PC-3 (cell line): Measurements from ENCODE around the gene EXOSC3. TPM values are rescaled to one million over a fixed set of nuclear protein-coding genes. Genes with fewer than 3 reads are reported as not detected.

Source experiments
- ATAC-seq: fragments of 200-7000 bp; cut with Tn5 transposase; 2 replicates; pipeline ENCODE4 v1.9.1; 2020; ENCODE audit warnings: mild to moderate bottlenecking, moderate library complexity
- BruUV-seq: library from RNA; stranded (reverse); fragments of 400-500 nt; replicated peaks from 2 replicates; lab custom pipeline; 2021; lab: Mats Ljungman, UMichigan
- CTCF ChIA-PET: fragments of 300-600 bp; sonication (Branson Sonifier 250); formaldehyde crosslinking; loops from one replicate; lab custom pipeline; 2022; ENCODE audit warnings: antibody characterized with exemption; lab: Charles Lee
- POLR2A ChIA-PET: fragments of 300-600 bp; sonication (Branson Sonifier 250); formaldehyde crosslinking; loops from one replicate; lab custom pipeline; 2022; ENCODE audit warnings: antibody characterized with exemption; ENCODE audit not compliant: unreplicated experiment; lab: Charles Lee
- DNase-seq: peaks from one replicate; pipeline ENCODE4 v3.0.0-alpha.2; 2015
- H2AFZ ChIP-seq: fragments of 300-600 bp; sonication (generic); 2 replicates; pipeline ENCODE4 v1.6.0; 2016; ENCODE audit warnings: antibody characterized with exemption, low read length
- H3F3A ChIP-seq: fragments of 300-600 bp; sonication (generic); one replicate; pipeline ENCODE4 v1.6.0; 2017; ENCODE audit warnings: antibody characterized with exemption, low read length, control low read depth, mild to moderate bottlenecking; ENCODE audit not compliant: unreplicated experiment
- H3K27ac ChIP-seq: fragments of 300-600 bp; sonication (generic); 2 replicates; pipeline ENCODE4 v1.5.1; 2016; ENCODE audit warnings: mild to moderate bottlenecking, low read length
- H3K27me3 ChIP-seq: fragments of 300-600 bp; sonication (generic); 2 replicates; pipeline ENCODE4 v1.6.1; 2016; ENCODE audit warnings: low read length, mixed read lengths
- H3K36me3 ChIP-seq: fragments of 300-600 bp; sonication (generic); 2 replicates; pipeline ENCODE4 v1.6.1; 2016; ENCODE audit warnings: low read depth, mixed run types, low read length, mixed read lengths
- H3K4me1 ChIP-seq: fragments of 300-600 bp; sonication (generic); 2 replicates; pipeline ENCODE4 v1.5.1; 2016; ENCODE audit warnings: low read length; ENCODE audit not compliant: insufficient read depth
- H3K4me2 ChIP-seq: fragments of 300-600 bp; sonication (generic); 2 replicates; pipeline ENCODE4 v1.6.0; 2016; ENCODE audit warnings: low read length
- H3K4me3 ChIP-seq: fragments of 300-600 bp; sonication (generic); 2 replicates; pipeline ENCODE4 v1.5.1; 2016; ENCODE audit warnings: mild to moderate bottlenecking, low read length, mixed read lengths
- H3K79me2 ChIP-seq: fragments of 300-600 bp; sonication (generic); 2 replicates; pipeline ENCODE4 v1.6.1; 2017; ENCODE audit warnings: low read length, mixed read lengths
- H3K9ac ChIP-seq: fragments of 300-600 bp; sonication (generic); 2 replicates; pipeline ENCODE4 v1.6.0; 2016; ENCODE audit warnings: mild to moderate bottlenecking, low read length
- H3K9me2 ChIP-seq: fragments of 300-600 bp; sonication (generic); replicated peaks from 2 replicates; pipeline ENCODE4 v1.6.1; 2016; ENCODE audit warnings: mixed run types, low read length, mixed read lengths
- H3K9me3 ChIP-seq: fragments of 300-600 bp; sonication (generic); 2 replicates; pipeline ENCODE4 v1.6.1; 2016; ENCODE audit warnings: low read length, mixed read lengths
- H4K20me1 ChIP-seq: fragments of 300-600 bp; sonication (generic); 2 replicates; pipeline ENCODE4 v1.6.1; 2016; ENCODE audit warnings: low read length, mixed read lengths
- EZH2 ChIP-seq: fragments of 300-600 bp; sonication (generic); IDR thresholded peaks from one replicate; pipeline ENCODE4 v1.6.1; 2017; ENCODE audit warnings: antibody characterized with exemption, mild to moderate bottlenecking, low read length; ENCODE audit not compliant: unreplicated experiment
- EZH2phosphoT487 ChIP-seq: fragments of 300-600 bp; sonication (generic); IDR thresholded peaks from 2 replicates; pipeline ENCODE4 v1.6.1; 2018; ENCODE audit warnings: mild to moderate bottlenecking, antibody characterized with exemption, low read length, borderline replicate concordance
- intact Hi-C: fragments of 100-400 bp; cut with micrococcal nuclease; formaldehyde crosslinking; loops from 2 replicates; pipeline ENCODE4 v1.9.0; 2023
- total RNA-seq: library from RNA; depleted of rRNA; stranded (reverse); fragments of >200 nt; gene quantifications from 2 replicates; pipeline ENCODE4 v1.2.3, GENCODE V29; 2014
- TF ChIP-seq, protein P1 (sequence below): fragments of 300-600 bp; sonication (generic); conservative IDR thresholded peaks from 2 replicates; pipeline ENCODE4 v1.5.1; 2017; ENCODE audit warnings: antibody characterized with exemption, low read depth, mild to moderate bottlenecking, low read length

The EXOSC3 gene
- total RNA-seq, 1 experiment from 2014 or later = 98.3 TPM

DNA sequence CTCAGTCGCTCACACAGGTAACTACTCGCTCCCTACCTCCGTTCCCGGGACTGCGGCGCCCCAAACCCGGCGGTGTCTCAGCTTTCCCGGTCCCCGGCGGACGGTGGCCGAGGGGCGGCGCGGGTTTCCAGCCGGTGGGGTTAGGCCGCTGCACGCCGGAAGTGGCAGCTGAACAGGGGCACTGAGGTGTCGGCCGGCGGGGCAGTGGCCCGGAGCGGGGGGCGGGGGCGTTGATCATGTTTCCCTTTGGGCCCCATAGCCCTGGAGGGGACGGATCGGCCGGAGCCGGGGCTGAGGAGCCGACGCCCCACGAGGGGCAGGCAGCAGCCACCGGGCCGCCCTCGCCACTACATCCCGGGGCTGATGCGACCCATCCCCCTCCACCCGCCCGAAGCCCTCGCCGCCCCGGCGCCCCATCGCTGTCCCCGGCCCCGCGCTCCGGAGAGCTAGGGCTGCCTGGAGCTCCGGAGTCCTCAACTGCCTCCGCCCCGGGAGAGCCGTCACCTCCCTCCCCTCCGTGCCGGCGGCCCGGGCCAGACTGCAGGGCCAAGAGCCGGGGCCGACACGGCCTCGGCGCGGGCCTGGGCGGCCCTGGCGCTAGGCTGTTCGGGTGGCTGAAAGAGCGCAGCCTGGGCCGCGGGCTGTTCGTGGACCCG, 15.9 kb upstream of the EXOSC3 start, which contains the start of gene DCAF10:
TSS of gene DCAF10 (plus strand) at position 167 of the 656 bp plus-strand sequence. CDS start at position 237, 70 bp downstream.
- Histone ChIP-seq H2AFZ (peak within 1 kb of the TSS; percentile 78), H3K9ac (peak within 1 kb of the TSS; percentile 87), H4K20me1 (peaks cover 15% of the 10 kb centered on the region), H3K9me2 (no peaks in the 10 kb centered on the region), H3K4me2 (peak within 1 kb of the TSS; percentile 83), H3F3A (no peaks in the 10 kb centered on the region), H3K9me3 (no peaks in the 10 kb centered on the region), H3K79me2 (peaks cover 48% of the 10 kb centered on the region), H3K36me3 (no peaks in the 10 kb centered on the region), H3K27ac (peak within 1 kb of the TSS; percentile 25), H3K4me1 (peaks cover 3% of the 10 kb centered on the region; the same call in 1 of the 2 replicates), H3K4me3 (peak within 1 kb of the TSS; percentile 93), H3K27me3 (no peaks in the 10 kb centered on the region)
- DNase-seq = peak; percentile 73
- TF ChIP-seq, protein P1, sequence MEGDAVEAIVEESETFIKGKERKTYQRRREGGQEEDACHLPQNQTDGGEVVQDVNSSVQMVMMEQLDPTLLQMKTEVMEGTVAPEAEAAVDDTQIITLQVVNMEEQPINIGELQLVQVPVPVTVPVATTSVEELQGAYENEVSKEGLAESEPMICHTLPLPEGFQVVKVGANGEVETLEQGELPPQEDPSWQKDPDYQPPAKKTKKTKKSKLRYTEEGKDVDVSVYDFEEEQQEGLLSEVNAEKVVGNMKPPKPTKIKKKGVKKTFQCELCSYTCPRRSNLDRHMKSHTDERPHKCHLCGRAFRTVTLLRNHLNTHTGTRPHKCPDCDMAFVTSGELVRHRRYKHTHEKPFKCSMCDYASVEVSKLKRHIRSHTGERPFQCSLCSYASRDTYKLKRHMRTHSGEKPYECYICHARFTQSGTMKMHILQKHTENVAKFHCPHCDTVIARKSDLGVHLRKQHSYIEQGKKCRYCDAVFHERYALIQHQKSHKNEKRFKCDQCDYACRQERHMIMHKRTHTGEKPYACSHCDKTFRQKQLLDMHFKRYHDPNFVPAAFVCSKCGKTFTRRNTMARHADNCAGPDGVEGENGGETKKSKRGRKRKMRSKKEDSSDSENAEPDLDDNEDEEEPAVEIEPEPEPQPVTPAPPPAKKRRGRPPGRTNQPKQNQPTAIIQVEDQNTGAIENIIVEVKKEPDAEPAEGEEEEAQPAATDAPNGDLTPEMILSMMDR = no peak
- no peak for TF ChIP-seq EZH2phosphoT487
- no peak for TF ChIP-seq EZH2
- intact Hi-C loops = no loop called here
- ATAC-seq = peak; percentile 71
- BruUV-seq = no TSS peak
- CTCF ChIA-PET = no interaction called here
- POLR2A ChIA-PET = interaction anchor here (0.6 to 1.0 kb wide), 4 partner anchors 12 to 427 kb away, joined by 3 to 4 read pairs (median 4); partner anchors contain the start of gene EXOSC3

- intact Hi-C loops = no loop called here
- ATAC-seq = no peak
- no TSS peak for BruUV-seq
Observed at GRCh38 chr9:37798677-37799076, 13.8 kb upstream of the EXOSC3 start.

More at GRCh38 chr9:37798677-37799076, 13.8 kb upstream of the EXOSC3 start:
- H3K79me2 ChIP-seq = peaks cover 29% of the 10 kb centered on the region
- no peak overlapping the region for H3K27ac ChIP-seq
- H3F3A ChIP-seq = no peaks in the 10 kb centered on the region
- H3K9me3 ChIP-seq = no peaks in the 10 kb centered on the region
- H3K4me1 ChIP-seq = peaks cover 3% of the 10 kb centered on the region; the same call in 1 of the 2 replicates
- no peak for TF ChIP-seq EZH2phosphoT487
- TF ChIP-seq, protein P1 = no peak
- TF ChIP-seq EZH2 = no peak
- H4K20me1 ChIP-seq = peaks cover 15% of the 10 kb centered on the region
- H3K27me3 ChIP-seq = no peaks in the 10 kb centered on the region
- no peak overlapping the region for H2AFZ ChIP-seq
- DNase-seq = no peak
- H3K9me2 ChIP-seq = no peaks in the 10 kb centered on the region
- no peak overlapping the region for H3K4me2 ChIP-seq
- no peak overlapping the region for H3K9ac ChIP-seq
- ChIA-PET POLR2A (no interaction called here), CTCF (no interaction called here)
- no peak overlapping the region for H3K4me3 ChIP-seq
- H3K36me3 ChIP-seq = no peaks in the 10 kb centered on the region
